IMR-90 (cell line): ENCODE data around the gene ARHGAP15. TPM values are rescaled to one million over a fixed set of nuclear protein-coding genes. Genes with fewer than 3 reads are reported as not detected.

Source experiments
- ATAC-seq: fragments of 200-7000 bp; cut with Tn5 transposase; 2 replicates; pipeline ENCODE4 v1.9.1; 2020; ENCODE audit warnings: low read depth, mild to moderate bottlenecking, moderate library complexity
- BruUV-seq: library from RNA; stranded (reverse); fragments of 400-500 nt; replicated peaks from 2 replicates; lab custom pipeline; 2021; lab: Mats Ljungman, UMichigan
- CTCF ChIA-PET: fragments of 300-600 bp; formaldehyde crosslinking; extraction: SDS; loops from one replicate; lab custom pipeline; 2021; ENCODE audit warnings: antibody characterized with exemption; lab: Yijun Ruan, JAX
- POLR2A ChIA-PET: fragments of 300-600 bp; sonication (Branson Sonifier 250); formaldehyde crosslinking; loops from one replicate; lab custom pipeline; 2022; ENCODE audit warnings: antibody characterized with exemption; ENCODE audit not compliant: unreplicated experiment; lab: Charles Lee
- DNase-seq: peaks from one replicate; pipeline ENCODE4 v3.0.0; 2013
- H2AFZ ChIP-seq: replicated peaks from 2 replicates; pipeline ENCODE3; 2013; ENCODE audit warnings: low read length, mild to moderate bottlenecking; ENCODE audit not compliant: poor library complexity
- H2AK5ac ChIP-seq: 2 replicates; pipeline ENCODE4 v1.6.1; 2013; ENCODE audit warnings: low read depth, low read length, inconsistent platforms
- H2AK9ac ChIP-seq: replicated peaks from 2 replicates; pipeline ENCODE3; 2013; ENCODE audit warnings: mild to moderate bottlenecking, low read depth, low read length, moderate library complexity; ENCODE audit not compliant: poor library complexity
- H2BK120ac ChIP-seq: 2 replicates; pipeline ENCODE4 v1.6.1; 2013; ENCODE audit warnings: low read depth, low read length, inconsistent platforms
- H2BK15ac ChIP-seq: 3 replicates; pipeline ENCODE4 v1.6.1; 2013; ENCODE audit warnings: low read depth, low read length, inconsistent platforms
- H2BK20ac ChIP-seq: 2 replicates; pipeline ENCODE4 v1.6.1; 2013; ENCODE audit warnings: low read depth, mild to moderate bottlenecking, inconsistent platforms, low read length, moderate library complexity
- H2BK5ac ChIP-seq: 2 replicates; pipeline ENCODE4 v1.6.1; 2013; ENCODE audit warnings: mild to moderate bottlenecking, low read depth, low read length, inconsistent platforms; ENCODE audit not compliant: poor library complexity, severe bottlenecking
- H3K14ac ChIP-seq: replicated peaks from 2 replicates; pipeline ENCODE4 v1.6.1; 2013; ENCODE audit warnings: low read depth, low read length, inconsistent platforms
- H3K18ac ChIP-seq: 2 replicates; pipeline ENCODE4 v1.6.1; 2013; ENCODE audit warnings: low read depth, low read length, control low read depth
- H3K23ac ChIP-seq: 2 replicates; pipeline ENCODE4 v1.6.1; 2013; ENCODE audit warnings: low read depth, low read length, inconsistent platforms
- H3K27ac ChIP-seq: 2 replicates; pipeline ENCODE4 v1.5.1; 2013; ENCODE audit warnings: mild to moderate bottlenecking, control low read depth, low read length; ENCODE audit not compliant: insufficient read depth
- H3K27me3 ChIP-seq: 2 replicates; pipeline ENCODE4 v1.6.1; 2013; ENCODE audit warnings: low read length; ENCODE audit not compliant: control insufficient read depth, insufficient read depth
- H3K36me3 ChIP-seq: 2 replicates; pipeline ENCODE4 v1.6.1; 2013; ENCODE audit warnings: low read length, mixed read lengths; ENCODE audit not compliant: control insufficient read depth, insufficient read depth
- H3K4ac ChIP-seq: 2 replicates; pipeline ENCODE4 v1.6.1; 2013; ENCODE audit warnings: low read depth, low read length, inconsistent platforms
- H3K4me1 ChIP-seq: 2 replicates; pipeline ENCODE4 v1.6.1; 2013; ENCODE audit warnings: low read length, mixed read lengths; ENCODE audit not compliant: control insufficient read depth, insufficient read depth
- H3K4me2 ChIP-seq: 2 replicates; pipeline ENCODE4 v1.6.1; 2013; ENCODE audit warnings: low read depth, mild to moderate bottlenecking, control low read depth, low read length, moderate library complexity
- H3K4me3 ChIP-seq: 2 replicates; pipeline ENCODE4 v1.5.1; 2013; ENCODE audit warnings: low read depth, mild to moderate bottlenecking, control low read depth, low read length, moderate library complexity; ENCODE audit not compliant: insufficient read depth
- H3K56ac ChIP-seq: 2 replicates; pipeline ENCODE4 v1.6.1; 2013; ENCODE audit warnings: low read length, inconsistent platforms; ENCODE audit not compliant: insufficient read depth; ENCODE audit errors: extremely low read depth
- H3K79me1 ChIP-seq, 2 experiments: 2 replicates each; pipeline ENCODE4 v1.6.1; 2013; ENCODE audit warnings: low read length in 2 of 2, inconsistent platforms in 1 of 2, low read depth in 1 of 2
- H3K9ac ChIP-seq: 2 replicates; pipeline ENCODE4 v1.6.1; 2013; ENCODE audit warnings: low read depth, low read length, control low read depth
- H3K9me1 ChIP-seq: 2 replicates; pipeline ENCODE4 v1.6.1; 2013; ENCODE audit warnings: low read length, inconsistent platforms; ENCODE audit not compliant: insufficient read depth
- H3K9me3 ChIP-seq: 2 replicates; pipeline ENCODE4 v1.6.1; 2013; ENCODE audit warnings: low read length; ENCODE audit not compliant: control insufficient read depth, insufficient read depth
- H4K20me1 ChIP-seq: 2 replicates; pipeline ENCODE4 v1.6.1; 2013; ENCODE audit warnings: low read length, inconsistent platforms; ENCODE audit not compliant: insufficient read depth
- H4K5ac ChIP-seq: 2 replicates; pipeline ENCODE4 v1.6.1; 2013; ENCODE audit warnings: mild to moderate bottlenecking, low read depth, low read length, control low read depth
- H4K8ac ChIP-seq, 2 experiments: 2 replicates each; pipeline ENCODE4 v1.6.1; 2013; ENCODE audit warnings: low read depth in 2 of 2, low read length in 2 of 2, control low read depth in 1 of 2, inconsistent platforms in 1 of 2
- H4K91ac ChIP-seq: 2 replicates; pipeline ENCODE4 v1.6.1; 2013; ENCODE audit warnings: low read depth, low read length, inconsistent platforms; ENCODE audit not compliant: insufficient read depth
- CEBPB ChIP-seq: IDR thresholded peaks from 2 replicates; pipeline ENCODE4 v1.6.1; 2012; ENCODE audit warnings: low read depth, low read length, improper control_type of control experiment
- ELK1 ChIP-seq: fragments of 150-350 bp; IDR thresholded peaks from 2 replicates; pipeline ENCODE4 v1.6.1; 2016; ENCODE audit warnings: low read depth, mild to moderate bottlenecking, low read length, moderate library complexity, borderline replicate concordance
- MAFK ChIP-seq: IDR thresholded peaks from 2 replicates; pipeline ENCODE4 v1.6.1; 2012; ENCODE audit warnings: low read depth, low read length, improper control_type of control experiment
- MXI1 ChIP-seq: IDR thresholded peaks from 2 replicates; pipeline ENCODE4 v1.6.1; 2012; ENCODE audit warnings: low read depth, mild to moderate bottlenecking, low read length, moderate library complexity, borderline replicate concordance
- RCOR1 ChIP-seq: IDR thresholded peaks from 2 replicates; pipeline ENCODE4 v1.6.1; 2012; ENCODE audit warnings: mild to moderate bottlenecking, low read length, improper control_type of control experiment; ENCODE audit not compliant: insufficient replicate concordance
- SMC3 ChIP-seq: fragments of 150-350 bp; IDR thresholded peaks from 2 replicates; pipeline ENCODE4 v1.6.1; 2016; ENCODE audit warnings: low read depth, mild to moderate bottlenecking, antibody characterized with exemption, low read length, moderate library complexity
- WGBS, 2 experiments: methylation state at CpG; one replicate each; pipeline versions ENCODE4 v1.1.5 to v1.1.7; 2013; ENCODE audit warnings: missing lambda C conversion rate in 2 of 2; ENCODE audit not compliant: insufficient read length in 1 of 2; ENCODE audit errors: extremely low coverage in 2 of 2; 5-methylcytosine and 5-hydroxymethylcytosine counted together
- dilution Hi-C: fragments of 300-500 bp; cut with HindIII; formaldehyde crosslinking; loops from one replicate; pipeline ENCODE4 v1.14.3; 2018; ENCODE audit warnings: low sequenced_read_pairs; ENCODE audit not compliant: unreplicated experiment
- in situ Hi-C: fragments of 300-500 bp; cut with MboI; formaldehyde crosslinking; loops from 3 replicates; pipeline ENCODE4 v1.14.3; 2019; ENCODE audit warnings: low sequenced_read_pairs, inconsistent platforms, mixed read lengths
- intact Hi-C: fragments of 100-400 bp; cut with micrococcal nuclease; formaldehyde crosslinking; loops from 2 replicates; pipeline ENCODE4 v1.10.0; 2022
- polyA plus RNA-seq, 3 experiments: library from polyadenylated mRNA; depleted of rRNA; stranded (reverse); fragments of >200 nt; gene quantifications; 2 replicates each; pipeline ENCODE4 v1.2.3, GENCODE V29; 2012; ENCODE audit warnings: low replicate concordance in 1 of 3
- total RNA-seq: library from RNA; depleted of rRNA; stranded (reverse); fragments of >200 nt; gene quantifications from 2 replicates; pipeline ENCODE4 v1.2.3, GENCODE V29; 2012
- TF ChIP-seq, protein P1 (sequence below): conservative IDR thresholded peaks from 2 replicates; pipeline ENCODE4 v1.5.1; 2012; ENCODE audit warnings: mild to moderate bottlenecking, low read depth, low read length, improper control_type of control experiment

Gene ARHGAP15
- total and polyA plus RNA-seq, 2 of the 4 experiments (the other 2 are of a cell fraction), result not detected

DNA sequence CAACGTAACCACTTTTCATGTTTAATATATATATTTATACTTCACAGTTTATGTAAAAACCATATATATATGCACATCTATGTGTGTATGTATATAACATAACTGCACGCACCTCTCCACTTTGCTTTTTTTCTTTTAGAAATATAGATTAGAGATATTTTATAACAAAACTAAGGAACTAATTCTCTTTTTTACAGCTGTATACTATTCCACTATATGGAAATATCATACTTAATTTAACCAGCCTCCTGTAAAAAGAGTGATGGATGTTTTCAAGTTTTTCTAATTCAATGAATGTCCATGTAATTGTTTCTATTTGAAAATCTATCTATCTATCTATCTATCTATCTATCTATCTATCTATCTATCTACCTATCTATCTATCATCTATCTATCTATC, 4.6 kb downstream of the ARHGAP15 start:
- POLR2A ChIA-PET, result no interaction called here
- no peaks in the 10 kb centered on the region for H3K4me1 ChIP-seq
- H3K27ac ChIP-seq, result no peak overlapping the region
- no peaks in the 10 kb centered on the region for H3K36me3 ChIP-seq
- no peaks in the 10 kb centered on the region for H3K9me3 ChIP-seq
- no peak overlapping the region for H3K4me3 ChIP-seq
- H3K14ac ChIP-seq, result no peak overlapping the region
- no peak overlapping the region for H3K4ac ChIP-seq
- H2BK5ac ChIP-seq, result no peak overlapping the region
- BruUV-seq, result no TSS peak
- H3K23ac ChIP-seq, result no peak overlapping the region
- no peaks in the 10 kb centered on the region for H3K79me1 ChIP-seq
- intact Hi-C loops, result no loop called here
- dilution Hi-C loops, result no loop called here
- TF ChIP-seq CEBPB (no peak), SMC3 (no peak), RCOR1 (no peak), MXI1 (no peak), MAFK (no peak), ELK1 (no peak)
- TF ChIP-seq, protein P1, sequence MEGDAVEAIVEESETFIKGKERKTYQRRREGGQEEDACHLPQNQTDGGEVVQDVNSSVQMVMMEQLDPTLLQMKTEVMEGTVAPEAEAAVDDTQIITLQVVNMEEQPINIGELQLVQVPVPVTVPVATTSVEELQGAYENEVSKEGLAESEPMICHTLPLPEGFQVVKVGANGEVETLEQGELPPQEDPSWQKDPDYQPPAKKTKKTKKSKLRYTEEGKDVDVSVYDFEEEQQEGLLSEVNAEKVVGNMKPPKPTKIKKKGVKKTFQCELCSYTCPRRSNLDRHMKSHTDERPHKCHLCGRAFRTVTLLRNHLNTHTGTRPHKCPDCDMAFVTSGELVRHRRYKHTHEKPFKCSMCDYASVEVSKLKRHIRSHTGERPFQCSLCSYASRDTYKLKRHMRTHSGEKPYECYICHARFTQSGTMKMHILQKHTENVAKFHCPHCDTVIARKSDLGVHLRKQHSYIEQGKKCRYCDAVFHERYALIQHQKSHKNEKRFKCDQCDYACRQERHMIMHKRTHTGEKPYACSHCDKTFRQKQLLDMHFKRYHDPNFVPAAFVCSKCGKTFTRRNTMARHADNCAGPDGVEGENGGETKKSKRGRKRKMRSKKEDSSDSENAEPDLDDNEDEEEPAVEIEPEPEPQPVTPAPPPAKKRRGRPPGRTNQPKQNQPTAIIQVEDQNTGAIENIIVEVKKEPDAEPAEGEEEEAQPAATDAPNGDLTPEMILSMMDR, result no peak
- H4K5ac ChIP-seq, result no peak overlapping the region
- DNase-seq (no peak), ATAC-seq (no peak)
- no peak overlapping the region for H3K4me2 ChIP-seq
- H2BK120ac ChIP-seq, result no peak overlapping the region
- no peak overlapping the region for H2AK5ac ChIP-seq
- H4K20me1 ChIP-seq, result no peaks in the 10 kb centered on the region
- in situ Hi-C loops, result no loop called here
- no peak overlapping the region for H2AK9ac ChIP-seq
- H3K9ac ChIP-seq, result no peak overlapping the region
- H3K9me1 ChIP-seq, result no peaks in the 10 kb centered on the region
- no peak overlapping the region for H3K56ac ChIP-seq
- no peak overlapping the region for H2AFZ ChIP-seq
- H2BK15ac ChIP-seq, result no peak overlapping the region
- 100% methylated on average over 1 of the region's 2 CpGs; no CpG with 5 or more reads in 1 of the 2 experiments for WGBS, 2 experiments
- no peak overlapping the region for H3K18ac ChIP-seq
- no peaks in the 10 kb centered on the region; the same call in 1 of the 2 replicates for H3K27me3 ChIP-seq
- no peak overlapping the region for H2BK20ac ChIP-seq
- CTCF ChIA-PET, result no interaction called here
- H4K8ac ChIP-seq, result no peak overlapping the region
- H4K91ac ChIP-seq, result no peak overlapping the region
